ENCODE measurements around the gene SLC35G6.

SLC35G6 gene

GRCh38 chr17:7436556-7437368 lies 44.5 kb upstream of the SLC35G6 start:
- Histone ChIP-seq H4K20me1 (ENCODE audit: control insufficient read depth, insufficient read depth, low read depth, low read length) (0 out of 2 replicates have a peak, but pooled peaks cover 5% of the 10 kb centered on the region), H3K4me1 (ENCODE audit: control insufficient read depth, low read length) (peaks cover 51% of the 10 kb centered on the region), H3K4me3 (ENCODE audit: low read length) (peak overlapping the region; percentile 80)

GRCh38 chr17:7437369-7437863 lies 43.8 kb upstream of the SLC35G6 start:
- Histone ChIP-seq H3K27ac (ENCODE audit: low read depth, low read length) (no peak overlapping the region), H3F3A (ENCODE audit: control insufficient read depth, insufficient read depth) (no peaks in the 10 kb centered on the region), H3K79me2 (ENCODE audit: control insufficient read depth, low read length) (peaks cover 10% of the 10 kb centered on the region), H3K4me3 (ENCODE audit: low read length) (peak overlapping the region; percentile 23), H4K20me1 (ENCODE audit: control insufficient read depth, insufficient read depth, low read depth, low read length) (0 out of 2 replicates have a peak, but pooled peaks cover 5% of the 10 kb centered on the region), H3K9me3 (ENCODE audit: control insufficient read depth, insufficient read depth, low read length) (no peaks in the 10 kb centered on the region), H3K4me2 (ENCODE audit: low read length) (peak overlapping the region; percentile 94), H3K36me3 (ENCODE audit: control insufficient read depth, low read length) (no peaks in the 10 kb centered on the region), H3K9me2 (replicated peaks; ENCODE audit: control insufficient read depth, low read length) (no peaks in the 10 kb centered on the region), H3K27me3 (ENCODE audit: control insufficient read depth, low read length) (peaks cover 35% of the 10 kb centered on the region), H3K4me1 (ENCODE audit: control insufficient read depth, low read length) (peaks cover 51% of the 10 kb centered on the region)
- TF ChIP-seq CTCF (IDR thresholded peaks at IDR 0.05; ENCODE audit: low read depth, low read length, poor library complexity, severe bottlenecking) (no peak), EZH2phosphoT487 (IDR thresholded peaks at IDR 0.05; ENCODE audit: borderline replicate concordance, low read length) (no peak)

More at GRCh38 chr17:7436556-7437368, 44.5 kb upstream of the SLC35G6 start:
- H3K79me2 ChIP-seq (ENCODE audit: control insufficient read depth, low read length): peaks cover 10% of the 10 kb centered on the region
- H3K27ac ChIP-seq (ENCODE audit: low read depth, low read length): no peak overlapping the region
- no peaks in the 10 kb centered on the region for H3F3A ChIP-seq (ENCODE audit: control insufficient read depth, insufficient read depth)
- H3K27me3 ChIP-seq (ENCODE audit: control insufficient read depth, low read length): peaks cover 35% of the 10 kb centered on the region
- peak; percentile 75 for TF ChIP-seq CTCF (IDR thresholded peaks at IDR 0.05; ENCODE audit: low read depth, low read length, poor library complexity, severe bottlenecking)
- no peak for TF ChIP-seq EZH2phosphoT487 (IDR thresholded peaks at IDR 0.05; ENCODE audit: borderline replicate concordance, low read length)
- no peaks in the 10 kb centered on the region for H3K36me3 ChIP-seq (ENCODE audit: control insufficient read depth, low read length)
- no peaks in the 10 kb centered on the region for H3K9me3 ChIP-seq (ENCODE audit: control insufficient read depth, insufficient read depth, low read length)
- no peaks in the 10 kb centered on the region for H3K9me2 ChIP-seq (replicated peaks; ENCODE audit: control insufficient read depth, low read length)
- peak overlapping the region; percentile 94 for H3K4me2 ChIP-seq (ENCODE audit: low read length)

DNA sequence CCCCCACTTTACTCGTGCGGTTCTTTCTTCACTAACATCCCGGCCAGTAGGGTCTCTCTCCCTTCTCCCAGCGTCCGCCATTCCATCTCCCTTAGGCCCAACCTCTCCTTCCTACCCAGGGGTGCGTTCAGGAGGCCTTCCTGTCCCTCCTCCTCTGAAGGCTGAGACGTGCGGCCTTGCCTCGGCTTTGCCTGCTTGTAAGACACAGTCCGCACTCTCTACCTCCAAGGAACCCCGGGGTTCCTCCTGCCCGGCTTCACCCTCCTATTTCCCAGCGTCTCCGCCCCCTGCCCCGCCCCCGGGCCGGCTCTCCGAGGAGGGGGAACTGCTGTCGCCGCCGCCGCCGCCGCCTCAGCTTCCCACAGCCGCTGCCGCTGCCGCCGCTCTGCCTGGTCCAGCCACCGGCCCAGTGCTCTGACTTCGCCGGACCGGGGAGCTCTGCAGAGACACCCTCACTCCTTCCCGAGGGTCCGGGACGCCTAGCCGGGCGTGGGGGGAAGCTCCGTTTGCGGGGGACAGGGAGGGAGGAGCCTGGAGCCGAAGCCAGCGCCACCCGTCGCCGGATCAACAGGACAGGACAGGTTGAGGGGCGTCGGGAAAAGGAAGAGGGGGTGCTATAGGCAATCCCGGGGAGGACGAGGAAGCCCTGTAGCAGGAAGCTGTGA lies 43.2 kb upstream of the SLC35G6 start:
- H3K27ac ChIP-seq (ENCODE audit: low read depth, low read length): no peak overlapping the region
- H3K36me3 ChIP-seq (ENCODE audit: control insufficient read depth, low read length): no peaks in the 10 kb centered on the region
- peak overlapping the region; percentile 94 for H3K4me2 ChIP-seq (ENCODE audit: low read length)
- H3K79me2 ChIP-seq (ENCODE audit: control insufficient read depth, low read length): peaks cover 10% of the 10 kb centered on the region
- peaks cover 51% of the 10 kb centered on the region for H3K4me1 ChIP-seq (ENCODE audit: control insufficient read depth, low read length)
- no peaks in the 10 kb centered on the region for H3K9me2 ChIP-seq (replicated peaks; ENCODE audit: control insufficient read depth, low read length)
- H3F3A ChIP-seq (ENCODE audit: control insufficient read depth, insufficient read depth): no peaks in the 10 kb centered on the region
- no peaks in the 10 kb centered on the region for H3K9me3 ChIP-seq (ENCODE audit: control insufficient read depth, insufficient read depth, low read length)
- H3K27me3 ChIP-seq (ENCODE audit: control insufficient read depth, low read length): peaks cover 36% of the 10 kb centered on the region
- TF ChIP-seq CTCF (IDR thresholded peaks at IDR 0.05; ENCODE audit: low read depth, low read length, poor library complexity, severe bottlenecking): no peak
- no peak for TF ChIP-seq EZH2phosphoT487 (IDR thresholded peaks at IDR 0.05; ENCODE audit: borderline replicate concordance, low read length)
- H4K20me1 ChIP-seq (ENCODE audit: control insufficient read depth, insufficient read depth, low read depth, low read length): 0 out of 2 replicates have a peak, but pooled peaks cover 5% of the 10 kb centered on the region
- H3K4me3 ChIP-seq (ENCODE audit: low read length): peak overlapping the region; percentile 68
